A549 (cell line): Measurements from ENCODE around the gene ADAMTSL4. TPM values are rescaled to one million over a fixed set of nuclear protein-coding genes. Genes with fewer than 3 reads are reported as not detected.
A peak's percentile ranks its signal among the peaks of the same experiment; 100 is the strongest.

Experiments used
- ATAC-seq, 2 experiments: fragments of 200-7000 bp in 1 of 2; fragments of >200 bp in 1 of 2; cut with Nextera tagmentation in 1 of 2; cut with Tn5 transposase in 1 of 2; 3 replicates each; pipeline versions ENCODE4 v1.8.0 to v1.9.1; 2018 to 2020; ENCODE audit warnings: mild to moderate bottlenecking in 1 of 2, moderate library complexity in 1 of 2
- CTCF ChIA-PET: fragments of 300-600 bp; sonication (Branson Sonifier 250); formaldehyde crosslinking; extraction: SDS; loops from one replicate; lab custom pipeline; 2021; ENCODE audit warnings: antibody characterized with exemption, inconsistent platforms; lab: Yijun Ruan, JAX
- POLR2A ChIA-PET: fragments of 350-600 bp; formaldehyde crosslinking; extraction: SDS; loops from one replicate; lab custom pipeline; 2021; ENCODE audit warnings: antibody characterized with exemption, inconsistent platforms; lab: Yijun Ruan, JAX
- DNase-seq, 2 experiments: peaks; one replicate each; pipeline versions ENCODE4 v3.0.0 to v3.0.0-alpha.2; 2011 to 2016; ENCODE audit warnings: low read depth in 1 of 2, low spot score in 1 of 2
- FAIRE-seq: peaks from 2 replicates; lab custom pipeline; 2011; peaks lifted over from hg19 to GRCh38; lab: Jason Lieb, UNC
- H3K27ac ChIP-seq, 2 experiments: fragments of >200 bp; sonication (Bioruptor Twin); formaldehyde crosslinking; 3 replicates each; pipeline ENCODE4 v1.5.1; 2016 to 2017
- H3K4me1 ChIP-seq: fragments of >200 bp; sonication (Bioruptor Twin); formaldehyde crosslinking; 3 replicates; pipeline ENCODE4 v1.6.1; 2016
- H3K4me2 ChIP-seq: fragments of >200 bp; sonication (Bioruptor Twin); formaldehyde crosslinking; 3 replicates; pipeline ENCODE4 v1.6.1; 2016
- H3K4me3 ChIP-seq: fragments of >200 bp; sonication (Bioruptor Twin); formaldehyde crosslinking; 3 replicates; pipeline ENCODE4 v1.5.1; 2016
- H3K9me3 ChIP-seq: fragments of >200 bp; sonication (Bioruptor Twin); formaldehyde crosslinking; 3 replicates; pipeline ENCODE4 v1.6.1; 2016
- CHD4 ChIP-seq: fragments of 200-600 bp; sonication (generic); IDR thresholded peaks from 2 replicates; pipeline ENCODE4 v1.6.1; 2016; ENCODE audit warnings: antibody characterized with exemption, mild to moderate bottlenecking, borderline replicate concordance
- FOSL2 ChIP-seq, 2 experiments: fragments of 450-650 bp in 1 of 2; fragments of >200 bp in 1 of 2; sonication (Bioruptor Twin) in 1 of 2; formaldehyde crosslinking; IDR thresholded peaks; 2 replicates each; pipeline versions ENCODE4 v1.5.0 to v1.6.1; 2016 to 2020; ENCODE audit warnings: mild to moderate bottlenecking in 1 of 2, moderate library complexity in 1 of 2
- GATA3 ChIP-seq: IDR thresholded peaks from 2 replicates; pipeline ENCODE4 v1.6.1; 2012; ENCODE audit warnings: borderline replicate concordance
- HEYL ChIP-seq: fragments of 250-450 bp; sonication (Bioruptor Pico); IDR thresholded peaks from 2 replicates; pipeline ENCODE4 v1.8.0; 2021; ENCODE audit warnings: mild to moderate bottlenecking, moderate library complexity
- HMGXB4 ChIP-seq: fragments of 250-450 bp; sonication (Bioruptor Pico); IDR thresholded peaks from 2 replicates; pipeline ENCODE4 v1.5.0; 2021; ENCODE audit warnings: mild to moderate bottlenecking, moderate library complexity, borderline replicate concordance
- JUN ChIP-seq, 2 experiments: fragments of >200 bp; sonication (Bioruptor Twin); formaldehyde crosslinking; IDR thresholded peaks; 2 replicates in 1 of 2; 3 replicates in 1 of 2; pipeline ENCODE4 v1.6.1; 2016 to 2017
- KDM5A ChIP-seq: fragments of 200-600 bp; sonication (generic); IDR thresholded peaks from 2 replicates; pipeline ENCODE4 v1.6.1; 2016; ENCODE audit warnings: antibody characterized with exemption, mild to moderate bottlenecking
- MAZ ChIP-seq: fragments of 150-350 bp; IDR thresholded peaks from 2 replicates; pipeline ENCODE4 v1.6.1; 2014; ENCODE audit warnings: antibody characterized with exemption, low read depth, low read length, borderline replicate concordance
- NFE2L2 ChIP-seq: fragments of 150-350 bp; conservative IDR thresholded peaks from 2 replicates; pipeline ENCODE4 v1.6.1; 2014; ENCODE audit warnings: low read length
- NR3C1 ChIP-seq: fragments of >200 bp; sonication (Bioruptor Twin); formaldehyde crosslinking; IDR thresholded peaks from 3 replicates; pipeline ENCODE4 v1.6.1; 2017
- RAD21 ChIP-seq, 2 experiments: fragments of >200 bp in 1 of 2; sonication (Bioruptor Twin) in 1 of 2; formaldehyde crosslinking in 1 of 2; IDR thresholded peaks in 1 of 2; conservative IDR thresholded peaks in 1 of 2; 2 replicates in 1 of 2; 3 replicates in 1 of 2; pipeline ENCODE4 v1.6.1; 2012 to 2018; ENCODE audit warnings: inconsistent platforms in 1 of 2
- REST ChIP-seq: fragments of 200-600 bp; sonication (generic); IDR thresholded peaks from 2 replicates; pipeline ENCODE4 v1.6.1; 2016; ENCODE audit warnings: antibody characterized with exemption, mild to moderate bottlenecking, moderate library complexity
- RFX5 ChIP-seq: fragments of 450-650 bp; IDR thresholded peaks from 2 replicates; pipeline ENCODE4 v1.7.1; 2014; ENCODE audit warnings: antibody characterized with exemption, mild to moderate bottlenecking, moderate library complexity
- RNF2 ChIP-seq: fragments of 200-600 bp; sonication (generic); IDR thresholded peaks from 2 replicates; pipeline ENCODE4 v1.6.1; 2016; ENCODE audit warnings: low read depth, mild to moderate bottlenecking, antibody characterized with exemption, moderate library complexity, borderline replicate concordance
- SMC3 ChIP-seq: fragments of >200 bp; sonication (Bioruptor Twin); formaldehyde crosslinking; IDR thresholded peaks from 3 replicates; pipeline ENCODE4 v1.6.1; 2018; ENCODE audit warnings: inconsistent platforms
- ZC3H11A ChIP-seq: fragments of 450-650 bp; IDR thresholded peaks from 2 replicates; pipeline ENCODE4 v1.6.1; 2014; ENCODE audit warnings: antibody characterized with exemption, mild to moderate bottlenecking
- WGBS: methylation state at CpG from one replicate; pipeline ENCODE4 v1.1.6; 2017; ENCODE audit errors: missing lambda C conversion rate; 5-methylcytosine and 5-hydroxymethylcytosine counted together
- polyA plus RNA-seq, 4 experiments: library from polyadenylated mRNA; depleted of rRNA in 3 of 4; stranded (reverse); fragments of >200 nt; fragmentation: RNase III in 1 of 4; extraction: RNeasy Plus Mini Kit Qiagen cat#74134 plus additional on column Dnase treatment in 1 of 4; gene quantifications; 2 replicates in 3 of 4; 3 replicates in 1 of 4; pipeline ENCODE4 v1.2.3, GENCODE V29; 2011 to 2017
- TF ChIP-seq, protein P1 (sequence below): fragments of 250-450 bp; sonication (Bioruptor Pico); IDR thresholded peaks from 2 replicates; pipeline ENCODE4 v1.5.0; 2020; ENCODE audit warnings: low read depth, mild to moderate bottlenecking, moderate library complexity
- TF ChIP-seq, protein P2 (sequence below): fragments of >200 bp; sonication (Bioruptor Twin); formaldehyde crosslinking; IDR thresholded peaks from 3 replicates; pipeline ENCODE4 v1.5.1; 2016
- TF ChIP-seq, protein P3 (sequence below): fragments of 450-650 bp; IDR thresholded peaks from 2 replicates; pipeline ENCODE4 v1.6.1; 2014; ENCODE audit warnings: antibody characterized with exemption

ADAMTSL4 gene
- polyA plus RNA-seq, 2 of the 4 experiments (the other 2 are of a cell fraction) = 1.3 to 2.0 TPM

DNA sequence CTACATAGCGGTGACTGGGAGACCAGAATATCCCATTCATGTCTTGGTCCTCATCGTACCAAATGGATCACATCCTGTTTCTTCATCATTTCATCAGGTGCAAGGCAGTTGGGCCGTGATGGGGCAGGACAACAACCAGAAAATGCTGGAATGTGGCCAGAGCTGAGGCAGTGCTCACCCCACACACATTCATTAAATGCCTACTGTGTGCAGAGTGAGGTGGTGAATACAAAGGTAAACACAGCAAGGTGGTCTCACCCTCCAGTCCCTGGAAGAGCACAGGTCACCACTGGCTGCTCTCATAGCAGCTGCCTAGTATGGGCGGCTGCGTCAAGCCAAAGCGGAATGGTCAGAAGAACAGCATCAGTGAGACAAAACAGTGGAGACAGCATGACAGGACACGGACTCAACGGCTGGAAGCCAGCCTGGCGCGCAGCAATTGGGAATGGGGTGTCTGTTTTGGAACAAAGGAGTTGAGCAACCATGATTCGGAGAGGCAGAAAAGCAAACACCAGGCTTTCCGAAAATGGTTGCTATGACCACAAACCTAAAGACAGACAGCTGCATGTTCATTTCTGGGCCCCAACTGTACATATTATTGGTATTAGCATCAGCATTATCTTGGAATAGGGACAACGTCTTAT lies 5.6 kb upstream of the ADAMTSL4 start:
- ChIA-PET CTCF (interaction anchor here (0.5 to 6.3 kb wide), 4 partner anchors 10 to 489 kb away, joined by 3 to 35 read pairs (median 16); no protein-coding TSS in a partner anchor), POLR2A (no interaction called here)
- no peak overlapping the region for H3K4me3 ChIP-seq
- H3K4me2 ChIP-seq = no peak overlapping the region
- no peak for FAIRE-seq
- DNase-seq = no peak
- H3K27ac ChIP-seq = no peak overlapping the region
- H3K9me3 ChIP-seq = no peaks in the 10 kb centered on the region
- TF ChIP-seq NR3C1 (no peak), NFE2L2 (no peak), HEYL (CRISPR knock-in tag) (no peak), SMC3 (no peak), KDM5A (no peak), RFX5 (no peak), MAZ (no peak), ZC3H11A (no peak), RNF2 (no peak), HMGXB4 (CRISPR knock-in tag) (no peak), FOSL2 (IDR thresholded peaks at IDR 0.05) (no peak), FOSL2 (CRISPR knock-in tag; IDR thresholded peaks at IDR 0.05) (no peak), RAD21 (conservative IDR thresholded peaks at IDR 0.05 in 1 of 2, IDR thresholded peaks at IDR 0.05 in 1 of 2) (no peak)
- TF ChIP-seq, protein P1, sequence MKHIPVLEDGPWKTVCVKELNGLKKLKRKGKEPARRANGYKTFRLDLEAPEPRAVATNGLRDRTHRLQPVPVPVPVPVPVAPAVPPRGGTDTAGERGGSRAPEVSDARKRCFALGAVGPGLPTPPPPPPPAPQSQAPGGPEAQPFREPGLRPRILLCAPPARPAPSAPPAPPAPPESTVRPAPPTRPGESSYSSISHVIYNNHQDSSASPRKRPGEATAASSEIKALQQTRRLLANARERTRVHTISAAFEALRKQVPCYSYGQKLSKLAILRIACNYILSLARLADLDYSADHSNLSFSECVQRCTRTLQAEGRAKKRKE = no peak
- TF ChIP-seq, protein P2, sequence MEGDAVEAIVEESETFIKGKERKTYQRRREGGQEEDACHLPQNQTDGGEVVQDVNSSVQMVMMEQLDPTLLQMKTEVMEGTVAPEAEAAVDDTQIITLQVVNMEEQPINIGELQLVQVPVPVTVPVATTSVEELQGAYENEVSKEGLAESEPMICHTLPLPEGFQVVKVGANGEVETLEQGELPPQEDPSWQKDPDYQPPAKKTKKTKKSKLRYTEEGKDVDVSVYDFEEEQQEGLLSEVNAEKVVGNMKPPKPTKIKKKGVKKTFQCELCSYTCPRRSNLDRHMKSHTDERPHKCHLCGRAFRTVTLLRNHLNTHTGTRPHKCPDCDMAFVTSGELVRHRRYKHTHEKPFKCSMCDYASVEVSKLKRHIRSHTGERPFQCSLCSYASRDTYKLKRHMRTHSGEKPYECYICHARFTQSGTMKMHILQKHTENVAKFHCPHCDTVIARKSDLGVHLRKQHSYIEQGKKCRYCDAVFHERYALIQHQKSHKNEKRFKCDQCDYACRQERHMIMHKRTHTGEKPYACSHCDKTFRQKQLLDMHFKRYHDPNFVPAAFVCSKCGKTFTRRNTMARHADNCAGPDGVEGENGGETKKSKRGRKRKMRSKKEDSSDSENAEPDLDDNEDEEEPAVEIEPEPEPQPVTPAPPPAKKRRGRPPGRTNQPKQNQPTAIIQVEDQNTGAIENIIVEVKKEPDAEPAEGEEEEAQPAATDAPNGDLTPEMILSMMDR = no peak
- TF ChIP-seq, protein P3, sequence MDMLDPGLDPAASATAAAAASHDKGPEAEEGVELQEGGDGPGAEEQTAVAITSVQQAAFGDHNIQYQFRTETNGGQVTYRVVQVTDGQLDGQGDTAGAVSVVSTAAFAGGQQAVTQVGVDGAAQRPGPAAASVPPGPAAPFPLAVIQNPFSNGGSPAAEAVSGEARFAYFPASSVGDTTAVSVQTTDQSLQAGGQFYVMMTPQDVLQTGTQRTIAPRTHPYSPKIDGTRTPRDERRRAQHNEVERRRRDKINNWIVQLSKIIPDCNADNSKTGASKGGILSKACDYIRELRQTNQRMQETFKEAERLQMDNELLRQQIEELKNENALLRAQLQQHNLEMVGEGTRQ = no peak
- no peaks in the 10 kb centered on the region; the same call in 2 of the 3 replicates for H3K4me1 ChIP-seq
- ATAC-seq = 0 out of 6 replicates have a peak, but pooled peaks of 1 of the 2 experiments have one; percentile 22
- 85% methylated on average over 13 of the region's 13 CpGs for WGBS

DNA sequence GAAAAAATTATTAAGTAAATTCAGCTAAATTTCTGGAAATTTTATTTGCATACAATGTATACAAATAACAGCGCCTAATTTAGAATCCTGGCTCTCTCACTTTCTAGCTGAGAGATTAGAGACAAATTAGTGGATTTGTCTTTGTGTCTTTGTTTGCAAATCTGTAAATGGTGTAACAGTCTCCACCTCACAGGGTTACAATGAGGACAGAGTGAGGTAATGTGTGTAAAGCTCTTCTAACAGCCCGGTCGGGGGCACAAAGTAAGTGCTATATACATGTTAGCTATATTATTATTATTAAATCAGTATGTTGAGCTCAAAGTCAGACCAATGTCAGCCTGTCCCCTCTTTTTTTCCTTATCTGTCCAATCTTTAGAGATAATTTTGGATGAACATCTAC lies 5.0 kb upstream of the ADAMTSL4 start:
- Histone ChIP-seq H3K4me3 (no peak overlapping the region), H3K27ac (no peak overlapping the region), H3K9me3 (no peaks in the 10 kb centered on the region), H3K4me1 (no peaks in the 10 kb centered on the region), H3K4me2 (no peak overlapping the region)
- TF ChIP-seq, protein P1 = no peak
- no peak for TF ChIP-seq JUN (IDR thresholded peaks at IDR 0.05)
- no peak for TF ChIP-seq REST
- no peak for TF ChIP-seq CHD4
- TF ChIP-seq GATA3 = no peak
- no peak for TF ChIP-seq KDM5A
- ChIA-PET CTCF (interaction anchor here (0.5 to 6.3 kb wide), 3 partner anchors 11 to 489 kb away, joined by 4 to 35 read pairs (median 27); no protein-coding TSS in a partner anchor), POLR2A (no interaction called here)
- DNase-seq = no peak
- WGBS = 64% methylated on average over 3 of the region's 3 CpGs
- no peak for FAIRE-seq
- ATAC-seq = no peak
